A549 treated with AZD9567 at 1 μM for 4 hours (cell line): ENCODE results near the gene GSS. TPM values are rescaled to one million over a fixed set of nuclear protein-coding genes. Genes with fewer than 3 reads are reported as not detected.

Experiments
- total RNA-seq: library from RNA; stranded (reverse); fragments of 200-300 nt; extraction: Qiagen RNA extraction; gene quantifications from 5 replicates; pipeline ENCODE4 v1.2.3, GENCODE V29; 2022; ENCODE audit not compliant: insufficient read depth

The GSS gene
- 55.7 to 62.6 TPM (median 56.5 TPM) in 5 replicates for total RNA-seq

DNA sequence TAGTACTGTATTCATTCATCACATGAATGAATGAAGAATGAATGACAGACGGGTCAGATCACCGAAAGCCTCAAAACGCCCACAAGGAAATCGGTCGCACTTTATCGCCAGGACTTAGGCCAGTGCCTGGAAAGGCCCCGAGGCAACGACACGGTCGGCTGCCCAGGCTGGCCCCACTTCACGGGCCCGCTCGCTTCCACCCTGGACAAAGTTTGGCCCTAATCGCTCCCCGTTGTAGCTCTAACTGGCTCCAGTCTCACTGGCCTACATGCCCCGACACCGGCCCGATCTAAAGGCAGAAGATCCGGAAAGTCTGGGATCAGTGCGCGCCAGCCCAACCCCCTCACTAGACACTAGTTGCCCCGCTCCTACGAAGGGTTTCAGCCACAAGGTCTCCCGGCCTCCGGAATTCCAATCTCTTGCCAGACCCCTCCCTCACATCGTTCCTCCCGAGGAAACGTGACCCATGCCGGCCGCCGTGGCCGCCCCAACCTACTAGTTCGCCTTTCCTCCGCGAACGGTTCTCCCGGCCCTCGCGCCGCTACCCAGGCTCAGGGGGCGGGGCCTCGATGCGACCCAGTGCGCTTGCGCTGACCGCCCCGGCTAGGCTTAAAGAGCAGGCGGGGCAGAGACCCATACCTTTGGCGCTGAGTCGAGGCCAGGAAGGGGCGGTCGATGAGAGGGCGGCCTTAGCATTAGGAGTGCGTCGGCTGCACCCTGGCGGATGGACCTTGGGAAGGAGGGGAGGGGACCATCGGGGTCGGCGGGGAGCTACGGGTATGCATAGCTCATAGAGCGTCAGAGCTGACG, at the start of gene GSS, which contains the start of gene MYH7B:
TSS of gene GSS (minus strand) at position 576 of the 810 bp plus-strand sequence. CDS start 3,954 bp downstream, outside the sequence.
TSS of gene MYH7B (plus strand) at position 638 of the 810 bp plus-strand sequence. CDS start 22,138 bp downstream, outside the sequence.

Other genes with a start within 250 kb of the GSS start
- 15.5 to 28.9 TPM (median 16.9 TPM) in 5 replicates for gene NCOA6, start 130.2 kb downstream of the GSS start, total RNA-seq
- 4.5 to 8.4 TPM (median 7.4 TPM) in 5 replicates for gene GGT7, start 83.0 kb downstream of the GSS start, total RNA-seq
- gene ACSS2, start 79.2 kb downstream of the GSS start, total RNA-seq = 7.4 to 10.8 TPM (median 10.6 TPM) in 5 replicates
- gene MYH7B, start 62 bp upstream of the GSS start, total RNA-seq = 0.04 to 0.16 TPM (median 0.09 TPM) in 4 of 5 replicates, not detected in the other
- 57.3 to 64.6 TPM (median 60.9 TPM) in 5 replicates for gene TRPC4AP, start 137.0 kb upstream of the GSS start, total RNA-seq
- 48.5 to 51.7 TPM (median 51.5 TPM) in 5 replicates for gene EDEM2, start 191.5 kb upstream of the GSS start, total RNA-seq
- 88.8 to 139 TPM (median 135 TPM) in 5 replicates for gene PROCR, start 216.3 kb upstream of the GSS start, total RNA-seq